GM19328 (cell line): ENCODE measurements around the gene ZSWIM7.
"Not testable (repeated sequence)": the region's sequence is repeated elsewhere in the genome, so short reads cannot be mapped to it uniquely, and the experiment has no call there.

Experiments
- ATAC-seq: cut with Tn5 transposase; IDR thresholded peaks from one replicate; pipeline ENCODE4 v1.9.1; 2021; ENCODE audit warnings: mild to moderate bottlenecking, moderate library complexity; ENCODE audit not compliant: unreplicated experiment

The ZSWIM7 gene

GRCh38 chr17:15958484-15958854, 41.0 kb downstream of the ZSWIM7 start:
- ATAC-seq: no peak

- no peak for ATAC-seq
Observed at GRCh38 chr17:15957608-15958307, 41.7 kb downstream of the ZSWIM7 start.

- ATAC-seq: no peak
Observed at GRCh38 chr17:15957206-15957605, 42.3 kb downstream of the ZSWIM7 start.

- ATAC-seq: no peak
Observed at GRCh38 chr17:15955793-15956541, 43.5 kb downstream of the ZSWIM7 start.

GRCh38 chr17:15954222-15954621, 45.3 kb downstream of the ZSWIM7 start:
- no peak for ATAC-seq

GRCh38 chr17:15952916-15953790, 46.4 kb downstream of the ZSWIM7 start:
- ATAC-seq: no peak

- no peak for ATAC-seq
Observed at GRCh38 chr17:15952048-15952532, 47.4 kb downstream of the ZSWIM7 start.

GRCh38 chr17:15951368-15952047, 48.0 kb downstream of the ZSWIM7 start:
- no peak for ATAC-seq

GRCh38 chr17:15947976-15948752, 51.3 kb downstream of the ZSWIM7 start:
- ATAC-seq: no peak

GRCh38 chr17:15947271-15947670, 52.2 kb downstream of the ZSWIM7 start:
- ATAC-seq: no peak

GRCh38 chr17:15946611-15947120, 52.8 kb downstream of the ZSWIM7 start:
- no peak for ATAC-seq

- ATAC-seq: no peak
Observed at GRCh38 chr17:15945527-15946191, 53.8 kb downstream of the ZSWIM7 start.

- no peak for ATAC-seq
Observed at GRCh38 chr17:15944759-15945526, 54.6 kb downstream of the ZSWIM7 start, which contains the start of gene ADORA2B. TSS of gene ADORA2B (plus strand) at chr17:15945130. CDS start at chr17:15945249, 119 bp downstream.

- no peak for ATAC-seq
Observed at GRCh38 chr17:15943971-15944758, 55.3 kb downstream of the ZSWIM7 start.

- ATAC-seq: no peak
Observed at GRCh38 chr17:15942207-15942833, 57.2 kb downstream of the ZSWIM7 start.

GRCh38 chr17:15941781-15942180, 57.7 kb downstream of the ZSWIM7 start:
- ATAC-seq: no peak

GRCh38 chr17:15936481-15936880, 63.0 kb downstream of the ZSWIM7 start:
- not testable (repeated sequence) for ATAC-seq
